Measurements from ENCODE around the gene SPTBN4.

The SPTBN4 gene

DNA sequence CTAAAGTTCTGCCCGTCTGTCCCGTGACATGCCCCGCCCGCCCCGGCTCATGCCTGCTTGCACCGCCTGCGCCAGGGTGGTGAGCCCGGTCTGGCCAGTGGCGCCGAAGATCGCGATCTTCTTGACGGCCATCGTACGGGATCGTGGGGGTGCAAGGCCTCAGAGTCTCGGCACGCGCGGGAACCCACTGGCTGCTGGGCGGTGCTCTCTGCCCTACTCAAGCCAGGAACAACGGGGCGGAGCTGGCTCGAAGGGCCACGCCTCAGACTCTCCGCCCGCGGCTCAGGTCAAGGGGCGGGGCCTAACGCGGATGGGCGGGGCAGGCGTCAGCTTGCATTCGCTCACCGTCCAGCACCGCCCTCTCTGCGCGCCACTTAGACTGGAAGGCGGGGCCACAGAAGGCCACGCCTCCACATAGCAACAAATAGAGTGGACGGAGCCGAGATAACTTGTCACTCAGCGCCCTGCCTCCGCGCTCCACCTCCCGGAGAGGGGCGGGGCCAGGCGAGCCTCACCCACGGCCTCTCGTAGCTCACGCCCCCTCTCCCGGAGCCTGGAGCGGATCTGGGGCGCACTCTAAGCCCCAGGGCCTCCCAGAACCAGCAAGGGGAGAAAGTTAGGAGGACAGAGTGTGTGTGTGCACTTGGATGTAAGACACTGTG is 1.1 kb upstream of the SPTBN4 start, which contains the start of gene BLVRB:
Gene BLVRB (minus strand): TSS at position 189 of the 662 bp plus-strand sequence. CDS start 57 bp downstream, at position 132.
- TF ChIP-seq, protein P1, sequence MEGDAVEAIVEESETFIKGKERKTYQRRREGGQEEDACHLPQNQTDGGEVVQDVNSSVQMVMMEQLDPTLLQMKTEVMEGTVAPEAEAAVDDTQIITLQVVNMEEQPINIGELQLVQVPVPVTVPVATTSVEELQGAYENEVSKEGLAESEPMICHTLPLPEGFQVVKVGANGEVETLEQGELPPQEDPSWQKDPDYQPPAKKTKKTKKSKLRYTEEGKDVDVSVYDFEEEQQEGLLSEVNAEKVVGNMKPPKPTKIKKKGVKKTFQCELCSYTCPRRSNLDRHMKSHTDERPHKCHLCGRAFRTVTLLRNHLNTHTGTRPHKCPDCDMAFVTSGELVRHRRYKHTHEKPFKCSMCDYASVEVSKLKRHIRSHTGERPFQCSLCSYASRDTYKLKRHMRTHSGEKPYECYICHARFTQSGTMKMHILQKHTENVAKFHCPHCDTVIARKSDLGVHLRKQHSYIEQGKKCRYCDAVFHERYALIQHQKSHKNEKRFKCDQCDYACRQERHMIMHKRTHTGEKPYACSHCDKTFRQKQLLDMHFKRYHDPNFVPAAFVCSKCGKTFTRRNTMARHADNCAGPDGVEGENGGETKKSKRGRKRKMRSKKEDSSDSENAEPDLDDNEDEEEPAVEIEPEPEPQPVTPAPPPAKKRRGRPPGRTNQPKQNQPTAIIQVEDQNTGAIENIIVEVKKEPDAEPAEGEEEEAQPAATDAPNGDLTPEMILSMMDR (IDR thresholded peaks at IDR 0.05) = no peak

DNA sequence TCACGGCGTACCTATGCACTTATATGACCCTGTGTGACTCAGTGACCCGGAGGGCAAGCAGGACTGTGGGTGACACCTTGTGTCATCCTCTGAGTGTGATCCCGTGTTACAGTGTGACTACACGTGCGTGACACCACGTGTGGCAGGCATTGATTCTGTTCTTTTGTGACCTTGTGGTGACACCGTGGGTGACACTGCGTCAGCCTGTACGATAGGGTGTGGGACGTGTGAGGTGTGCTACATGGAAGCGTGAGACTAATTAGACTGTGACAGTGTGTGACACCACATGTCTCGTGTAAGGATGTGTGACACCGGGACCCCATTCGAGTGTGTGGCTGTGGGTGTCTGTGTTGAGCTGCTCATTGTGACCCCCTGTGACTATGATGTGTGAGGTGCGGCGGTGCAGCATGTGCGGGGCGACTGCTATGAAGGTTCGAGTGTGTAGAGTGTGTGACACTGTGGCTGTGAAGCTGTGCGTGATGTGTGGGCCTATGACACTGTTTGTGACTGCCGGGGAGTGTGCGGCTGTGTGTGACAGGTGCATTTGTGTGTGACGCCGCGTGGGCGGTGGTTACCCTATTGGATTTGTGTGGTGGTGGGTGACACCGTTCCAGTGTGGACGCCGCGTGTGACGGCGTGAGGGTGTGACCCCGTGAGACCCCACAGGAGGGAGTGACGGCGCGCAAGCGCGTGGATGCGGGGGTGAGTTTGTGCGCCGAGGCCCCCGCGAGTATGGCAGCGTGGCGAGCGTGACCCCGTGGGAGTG is 399 bp upstream of the SPTBN4 start:
- TF ChIP-seq, protein P1 (IDR thresholded peaks at IDR 0.05) = no peak

DNA sequence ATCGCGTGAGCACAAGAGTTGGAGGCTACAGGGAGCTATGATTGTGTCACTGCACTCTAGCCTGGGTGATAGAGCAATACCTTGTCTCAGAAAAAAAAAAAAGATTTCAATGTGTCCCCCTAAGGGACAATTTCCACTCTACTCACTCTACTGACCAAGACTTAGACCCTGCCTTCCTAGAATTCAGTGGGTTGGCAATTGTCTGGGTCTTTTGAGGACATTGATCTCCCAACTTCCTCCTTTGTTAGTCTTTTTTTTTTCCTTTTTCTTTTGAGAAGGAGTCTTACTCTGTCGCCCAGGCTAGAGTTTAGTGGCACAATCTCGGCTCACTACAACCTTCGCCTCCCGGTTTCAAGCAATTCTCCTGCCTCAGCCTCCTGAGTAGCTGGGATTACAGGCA is 2.2 kb downstream of the SPTBN4 start:
- TF ChIP-seq, protein P1 (IDR thresholded peaks at IDR 0.05) = no peak

DNA sequence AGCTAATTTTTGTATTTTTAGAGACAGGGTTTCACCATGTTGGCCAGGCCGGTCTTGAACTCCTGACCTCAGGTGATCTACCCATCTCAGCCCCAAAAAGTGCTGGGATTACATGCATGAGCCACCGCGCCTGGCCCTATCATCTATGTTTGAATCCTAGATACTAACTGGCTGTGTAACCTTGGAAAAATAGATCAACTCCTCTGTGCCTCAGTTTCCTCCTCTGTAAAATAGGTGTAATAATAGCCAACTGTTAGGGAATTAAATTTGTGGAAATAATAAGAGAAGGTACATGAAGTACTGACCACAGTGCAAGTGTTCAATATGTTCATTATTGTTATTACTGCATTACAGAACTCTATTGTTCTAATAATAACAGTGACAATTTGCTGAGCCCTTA is 4.3 kb downstream of the SPTBN4 start:
- TF ChIP-seq, protein P1 (IDR thresholded peaks at IDR 0.05) = no peak

DNA sequence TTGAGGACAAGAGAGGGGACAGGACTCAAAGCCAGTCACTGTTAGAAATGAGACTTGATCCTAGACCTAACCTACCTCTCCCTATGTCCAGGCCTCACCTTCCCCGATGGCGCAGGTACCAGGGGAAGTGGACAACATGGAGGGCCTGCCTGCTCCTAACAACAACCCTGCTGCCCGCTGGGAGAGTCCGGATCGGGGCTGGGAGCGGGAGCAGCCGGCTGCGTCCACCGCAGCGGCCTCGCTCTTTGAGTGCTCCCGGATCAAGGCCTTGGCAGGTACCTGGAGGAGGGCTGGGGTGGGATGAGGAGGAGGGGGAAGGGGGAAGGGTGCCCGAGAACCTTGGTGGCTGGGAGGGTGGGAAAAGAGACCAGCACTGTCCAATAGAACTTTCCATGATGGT is 5.7 kb downstream of the SPTBN4 start:
- TF ChIP-seq, protein P1 (IDR thresholded peaks at IDR 0.05) = no peak

DNA sequence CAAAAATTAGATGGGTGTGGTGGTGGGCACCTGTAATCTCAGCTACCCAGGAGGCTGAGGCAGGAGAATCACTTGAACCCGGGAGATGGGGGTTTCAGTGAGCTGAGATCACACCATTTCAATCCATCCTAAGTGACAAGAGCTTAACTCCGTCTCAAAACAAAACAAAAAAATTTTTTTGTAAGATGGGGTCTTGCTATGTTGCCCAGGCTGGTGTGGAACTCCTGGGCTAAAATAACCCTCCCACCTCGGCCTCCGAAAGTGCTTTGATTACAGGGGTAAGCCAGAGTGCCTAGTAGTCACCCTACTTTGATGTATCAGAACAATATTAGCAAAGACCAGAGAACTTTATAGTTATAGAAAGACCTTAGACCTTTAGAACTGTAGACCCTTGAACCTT is 7.9 kb downstream of the SPTBN4 start:
- TF ChIP-seq, protein P1 (IDR thresholded peaks at IDR 0.05) = no peak

DNA sequence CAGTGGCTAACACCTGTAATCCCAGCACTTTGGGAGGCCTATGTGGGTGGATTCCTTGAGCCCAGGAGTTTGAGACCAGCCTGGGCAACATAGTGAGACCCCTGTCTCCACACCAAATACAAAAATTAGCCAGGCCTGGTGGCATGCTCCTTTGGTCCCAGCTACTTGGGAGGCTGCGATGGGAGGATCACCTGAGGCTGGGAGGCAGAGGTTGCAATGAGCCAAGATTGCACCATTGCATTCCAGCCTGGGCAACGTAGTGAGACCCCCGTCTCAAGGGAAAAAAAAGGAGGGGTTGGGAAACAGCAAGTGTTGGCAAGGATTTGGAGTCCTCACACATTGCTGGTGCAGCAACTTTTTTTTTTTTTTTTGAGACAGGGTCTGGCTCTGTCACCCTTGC is 19.2 kb downstream of the SPTBN4 start:
- TF ChIP-seq, protein P1 (IDR thresholded peaks at IDR 0.05) = no peak

All from LNCAP (cell line).